ENCODE results near the gene RAB43.
"Not testable (repeated sequence)": the region's sequence is repeated elsewhere in the genome, so short reads cannot be mapped to it uniquely, and the experiment has no call there.

RAB43 gene

DNA sequence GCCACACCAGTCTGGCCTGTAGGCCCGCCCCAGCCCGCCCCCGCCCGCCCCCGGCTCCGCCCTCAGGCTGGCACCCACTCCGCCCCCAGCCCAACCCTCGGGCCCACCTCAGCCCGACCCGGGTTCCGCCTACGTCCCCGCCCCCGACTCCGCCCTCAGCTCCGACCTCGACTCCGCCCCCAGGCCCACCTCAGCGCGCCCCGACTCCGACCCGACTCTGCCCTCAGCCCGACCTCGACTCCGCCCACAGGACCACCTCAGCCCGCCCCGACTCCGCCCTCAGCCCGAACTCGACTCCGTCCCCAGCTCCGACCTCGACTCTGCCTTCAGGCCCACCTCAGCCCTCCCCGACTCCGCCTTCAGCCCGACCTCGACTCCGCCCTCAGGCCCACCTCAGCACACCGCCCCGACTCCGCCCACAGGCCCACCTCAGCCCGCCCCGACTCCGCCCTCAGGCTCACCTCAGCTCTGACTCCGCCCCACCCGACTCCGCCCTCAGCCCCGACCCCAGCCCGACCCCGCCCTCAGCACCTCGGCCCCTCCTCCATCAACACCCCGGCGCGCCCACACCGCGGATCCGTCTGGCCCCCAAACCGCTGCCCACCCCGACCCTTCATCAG lies at the start of gene RAB43:
TSS of gene RAB43 (minus strand) at position 13 of the 620 bp plus-strand sequence. CDS start 315 bp downstream, outside the sequence.
- DNase-seq = no peak

DNA sequence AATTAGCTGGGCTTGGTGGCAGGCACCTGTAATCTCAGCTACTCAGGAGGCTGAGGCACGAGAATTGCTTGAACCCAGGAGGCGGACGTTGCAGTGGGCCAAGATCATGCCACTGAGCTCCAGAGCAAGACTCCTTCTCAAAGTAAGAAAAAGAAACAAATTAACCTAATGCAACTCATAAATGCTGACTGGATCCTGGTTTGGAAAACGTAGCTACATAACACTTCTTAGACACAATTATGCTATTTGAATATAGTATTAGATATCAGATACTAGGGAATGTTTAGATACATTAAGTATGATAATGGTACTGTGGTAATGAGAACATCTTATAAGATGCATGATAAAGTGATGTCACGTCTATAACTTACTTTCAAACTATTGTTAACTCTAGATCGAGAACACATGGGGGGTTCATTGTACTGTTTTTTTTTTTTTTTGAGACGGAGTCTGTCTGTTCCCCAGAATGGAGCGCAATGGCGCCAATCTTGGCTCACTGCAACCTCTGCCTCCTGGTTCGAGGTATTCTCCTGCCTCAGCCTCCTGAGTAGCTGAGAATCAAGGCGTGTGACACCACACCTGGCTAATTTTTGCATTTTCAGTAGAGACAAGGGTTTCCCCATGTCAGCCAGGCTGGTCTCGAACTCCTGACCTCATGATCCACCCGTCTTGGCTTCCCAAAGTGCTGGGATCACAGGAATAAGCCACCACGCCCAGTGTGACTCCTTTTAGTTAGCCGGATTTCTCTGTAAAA lies 45.2 kb upstream of the RAB43 start:
- DNase-seq = no peak

DNA sequence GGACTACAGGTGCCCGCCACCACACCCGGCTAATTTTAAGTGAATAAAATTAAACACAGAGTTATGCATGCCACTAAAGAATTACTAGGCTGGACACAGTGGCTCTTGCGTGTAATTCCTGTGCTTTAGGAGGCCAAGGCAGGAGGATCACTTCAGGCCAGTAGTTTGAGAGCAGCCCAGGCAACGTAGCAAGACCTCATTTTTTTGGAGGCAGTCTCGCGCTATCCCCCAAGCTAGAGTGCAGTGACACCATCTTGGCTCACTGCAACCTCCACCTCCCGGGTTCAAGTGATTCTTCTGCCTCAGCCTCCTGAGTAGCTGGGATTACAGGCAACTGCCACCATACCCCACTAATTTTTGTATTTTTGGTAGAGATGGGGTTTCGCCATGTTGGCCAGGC lies 44.0 kb upstream of the RAB43 start:
- not testable (repeated sequence) for DNase-seq

DNA sequence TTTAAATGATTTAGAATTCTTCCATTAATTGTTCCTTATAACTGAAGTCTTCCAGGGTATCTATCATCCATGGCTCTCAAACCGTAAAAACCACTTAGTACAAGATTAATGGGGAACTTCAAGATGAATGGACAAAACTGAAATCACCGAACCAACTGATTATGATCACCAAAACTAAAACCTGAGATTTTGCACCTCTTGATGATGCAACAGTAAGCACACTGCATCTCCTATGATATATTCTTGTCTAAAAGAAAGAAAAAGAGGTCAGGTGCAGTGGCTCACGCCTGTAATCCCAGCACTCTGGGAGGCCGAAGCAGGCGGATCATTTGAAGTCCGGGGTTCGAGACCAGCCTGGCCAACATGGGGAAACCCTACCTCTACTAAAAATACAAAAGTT lies 42.9 kb upstream of the RAB43 start:
- DNase-seq = no peak

DNA sequence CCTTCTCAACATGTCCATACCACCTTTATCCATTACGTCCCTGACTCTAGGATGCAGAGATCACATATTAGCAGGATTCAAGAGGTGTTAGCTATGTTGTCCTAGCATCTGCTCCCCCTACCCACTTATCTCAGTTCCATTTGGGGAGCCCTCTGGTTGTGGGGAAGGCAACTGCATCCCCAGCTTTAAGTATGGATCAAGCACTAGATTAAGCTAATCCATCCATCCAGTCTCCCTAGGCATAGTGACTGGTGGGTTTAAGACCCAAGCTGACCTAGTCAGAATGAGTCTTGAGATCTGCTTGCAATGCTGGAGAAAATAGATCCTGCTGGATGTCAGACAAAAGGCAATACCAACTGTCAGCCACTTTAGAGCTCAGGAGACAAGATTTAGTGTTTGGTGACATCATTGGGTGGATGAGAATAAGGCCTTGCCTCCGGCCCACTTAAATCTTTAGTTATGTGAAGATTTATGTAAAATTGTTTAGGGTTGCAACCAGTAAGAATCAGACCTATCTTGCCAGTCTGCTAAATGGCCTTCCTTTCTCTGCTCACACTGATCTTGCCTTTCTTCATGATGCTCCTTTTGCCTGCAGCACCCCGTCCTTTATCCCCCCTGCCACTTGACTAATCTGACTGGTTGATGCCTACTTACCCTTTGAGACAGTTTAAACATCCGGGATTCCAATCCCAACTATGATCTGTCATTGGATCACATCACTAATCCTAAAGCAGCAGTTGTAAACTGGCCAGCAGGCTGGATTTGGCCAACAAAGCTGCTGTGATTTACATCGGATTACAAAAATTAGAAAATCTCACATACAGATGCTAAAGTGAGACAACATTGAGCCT lies 41.4 kb upstream of the RAB43 start:
- no peak for DNase-seq

DNA sequence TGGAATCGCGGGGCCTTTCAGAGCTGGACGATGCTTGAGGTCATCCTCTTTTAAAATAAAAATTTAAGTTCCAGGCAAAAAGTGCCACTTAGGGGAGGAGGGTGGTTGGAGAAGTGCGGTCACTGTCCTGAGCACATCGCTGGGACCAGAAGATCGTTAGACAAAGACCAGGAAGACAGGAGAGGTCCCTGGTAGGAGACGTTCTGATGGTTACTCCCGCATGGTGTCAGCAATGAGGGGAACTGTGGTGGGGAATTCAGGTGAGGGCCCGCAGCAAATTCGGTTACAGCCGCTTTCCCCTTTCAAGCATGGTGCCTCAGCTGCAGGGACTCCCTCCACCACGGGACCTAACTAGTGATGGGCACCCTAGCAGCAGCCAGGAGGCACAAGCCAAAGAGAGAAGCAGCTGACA lies 40.3 kb upstream of the RAB43 start:
- DNase-seq = no peak

DNA sequence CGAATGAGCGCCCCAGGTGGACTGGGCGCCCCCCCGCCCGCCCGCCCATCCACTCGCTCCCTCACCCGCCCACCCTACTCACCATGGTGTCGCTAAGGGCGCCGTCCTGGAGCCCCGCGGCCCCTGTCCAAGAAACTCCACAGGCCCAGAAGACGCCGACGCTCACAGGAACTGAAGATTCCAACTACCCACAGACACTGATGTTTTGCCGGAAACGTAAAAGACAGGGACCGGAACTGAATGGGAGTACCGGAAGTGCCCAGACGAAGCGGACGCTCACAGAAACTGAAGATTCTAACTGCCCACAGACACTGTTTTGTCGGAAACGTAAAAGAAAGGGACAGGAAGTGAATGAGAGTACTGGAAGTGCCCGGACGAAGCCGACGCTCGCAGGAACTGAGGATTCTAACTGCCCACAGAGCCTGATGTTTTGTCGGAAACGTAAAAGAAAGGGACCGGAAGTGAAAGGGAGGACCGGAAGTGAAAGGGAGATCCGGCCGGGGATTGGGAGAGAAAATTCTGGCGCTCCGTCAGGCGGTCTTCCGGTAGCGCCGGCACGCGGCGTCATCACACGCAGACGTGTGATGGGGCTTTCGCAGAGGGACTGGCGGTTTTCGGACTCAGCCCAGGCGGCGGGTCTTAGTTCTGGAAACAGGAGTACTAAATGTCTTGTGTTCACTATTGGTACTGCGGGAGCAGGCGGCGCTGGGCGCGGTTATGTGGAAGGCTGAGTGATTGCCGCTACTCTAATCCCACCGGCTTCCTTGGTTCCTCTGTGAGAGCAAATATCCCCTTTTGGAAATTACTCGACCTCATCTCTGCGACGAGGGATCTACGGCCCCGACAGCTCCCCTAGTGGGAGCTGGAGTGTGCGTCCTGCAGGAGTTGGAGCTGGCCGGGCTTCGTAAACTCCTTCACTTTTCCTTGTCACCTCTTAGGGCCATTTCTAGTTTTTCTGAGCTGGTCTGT lies 39.6 kb upstream of the RAB43 start, which contains the start of gene ISY1:
TSS of gene ISY1 (minus strand) at position 173 of the 969 bp plus-strand sequence. CDS start at position 85, 88 bp downstream.
- peak; percentile 88 for DNase-seq

DNA sequence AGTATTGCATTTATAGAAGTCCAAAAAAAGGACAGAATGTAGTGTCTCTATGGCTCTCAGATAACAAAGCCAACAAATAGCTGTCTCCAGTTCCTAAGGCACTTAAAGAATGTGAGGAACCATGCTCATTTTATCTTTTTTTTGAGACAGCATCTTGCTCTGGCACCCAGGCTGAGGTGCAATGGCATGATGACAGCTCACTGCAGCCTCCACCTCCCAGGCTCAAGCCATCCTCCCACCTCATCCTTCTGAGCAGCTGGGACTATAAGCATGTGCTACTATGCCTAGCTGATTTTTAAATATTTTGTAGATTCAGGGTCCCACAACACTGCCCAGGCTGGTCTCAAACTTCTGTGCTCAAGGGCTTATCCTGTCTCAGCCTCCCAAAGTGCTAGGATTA lies 23.2 kb upstream of the RAB43 start:
- DNase-seq = no peak

DNA sequence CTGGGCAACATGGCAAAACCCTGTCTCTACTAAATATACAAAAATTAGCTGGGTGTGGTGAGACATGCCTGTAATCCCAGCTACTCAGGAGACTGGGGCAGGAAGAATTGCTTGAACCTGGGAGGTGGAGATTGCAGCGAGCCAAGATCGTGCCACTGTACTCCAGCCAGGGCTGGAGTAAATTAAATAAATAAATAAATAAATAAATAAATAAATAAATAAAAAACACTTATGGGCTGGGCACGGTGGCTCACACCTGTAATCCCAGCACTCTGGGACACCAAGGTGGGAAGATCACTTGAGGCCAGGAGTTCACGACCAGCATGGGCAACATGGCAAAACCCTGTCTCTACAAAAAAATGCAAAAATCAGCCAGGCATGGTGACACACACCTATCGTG lies 19.4 kb upstream of the RAB43 start:
- not testable (repeated sequence) for DNase-seq

DNA sequence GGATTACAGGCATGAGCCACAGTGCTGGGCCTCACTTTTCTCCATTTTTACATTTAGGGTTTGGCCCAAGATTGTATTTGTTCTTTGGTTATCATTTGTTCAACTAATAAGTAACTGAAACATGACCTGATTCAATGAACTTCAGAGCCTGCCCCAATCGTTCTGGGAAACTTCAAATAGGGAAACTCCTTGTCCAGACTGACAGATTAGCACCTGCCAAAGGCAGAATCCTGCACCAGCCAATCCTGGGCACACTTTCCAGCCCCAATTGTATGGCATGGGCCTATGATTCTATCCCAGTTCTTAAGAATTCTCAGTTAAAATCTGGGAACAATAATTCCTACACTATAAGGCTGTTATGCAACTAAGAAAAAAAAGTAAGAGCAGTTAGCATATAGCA lies 18.3 kb upstream of the RAB43 start:
- DNase-seq = no peak

DNA sequence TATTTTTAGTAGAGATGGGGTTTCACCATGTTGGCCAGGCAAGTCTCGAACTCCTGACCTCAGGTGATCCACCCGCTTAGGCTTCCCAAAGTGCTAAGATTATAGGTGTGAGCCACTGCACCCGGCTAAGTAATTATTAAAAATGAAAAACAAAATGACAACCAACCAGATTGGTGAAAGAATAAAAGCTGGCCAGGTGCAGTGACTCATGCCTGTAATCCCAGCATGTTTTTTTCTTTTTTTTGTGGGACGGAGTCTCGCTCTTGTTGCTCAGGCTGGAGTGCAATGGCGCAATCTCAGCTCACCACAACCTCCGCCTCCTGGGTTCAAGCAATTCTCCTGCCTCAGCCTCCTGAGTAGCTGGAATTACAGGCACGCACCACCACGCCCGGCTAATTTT lies 14.7 kb upstream of the RAB43 start:
- not testable (repeated sequence) for DNase-seq

DNA sequence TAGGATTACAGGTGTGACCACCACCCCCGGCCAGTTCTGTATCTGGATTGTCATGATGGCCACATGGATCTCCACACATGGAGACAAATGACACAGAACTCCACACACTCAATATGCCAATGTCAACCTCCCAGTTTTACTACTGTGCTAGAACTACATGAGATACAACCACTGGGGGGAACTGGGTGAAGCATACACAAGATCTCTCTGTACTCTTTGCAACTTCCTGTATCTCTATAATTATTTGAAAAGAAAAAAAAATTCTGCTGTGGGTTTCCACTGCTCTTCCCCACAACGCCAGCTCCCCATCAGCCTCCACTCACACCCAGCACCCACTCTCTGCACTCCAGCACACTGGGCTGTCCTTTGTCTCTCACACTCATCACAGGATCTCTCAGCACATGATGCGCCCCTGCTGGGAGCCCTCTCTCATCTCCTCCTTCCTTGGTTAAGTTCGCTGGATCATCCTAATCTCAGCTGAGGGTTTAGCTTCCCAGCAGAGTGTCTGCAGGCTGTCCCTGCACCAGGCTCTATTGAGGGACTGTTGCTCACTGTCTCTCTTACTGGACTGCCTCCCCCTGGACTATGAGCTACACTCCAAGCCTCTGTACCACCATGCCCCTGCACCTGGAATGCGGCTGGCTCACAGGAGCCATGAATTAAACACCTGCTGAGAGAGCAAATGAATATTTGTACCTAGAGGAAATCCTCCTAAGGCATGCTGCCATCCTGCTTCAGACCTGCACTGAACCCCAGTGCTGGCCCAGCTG lies 10.7 kb upstream of the RAB43 start:
- DNase-seq = no peak

DNA sequence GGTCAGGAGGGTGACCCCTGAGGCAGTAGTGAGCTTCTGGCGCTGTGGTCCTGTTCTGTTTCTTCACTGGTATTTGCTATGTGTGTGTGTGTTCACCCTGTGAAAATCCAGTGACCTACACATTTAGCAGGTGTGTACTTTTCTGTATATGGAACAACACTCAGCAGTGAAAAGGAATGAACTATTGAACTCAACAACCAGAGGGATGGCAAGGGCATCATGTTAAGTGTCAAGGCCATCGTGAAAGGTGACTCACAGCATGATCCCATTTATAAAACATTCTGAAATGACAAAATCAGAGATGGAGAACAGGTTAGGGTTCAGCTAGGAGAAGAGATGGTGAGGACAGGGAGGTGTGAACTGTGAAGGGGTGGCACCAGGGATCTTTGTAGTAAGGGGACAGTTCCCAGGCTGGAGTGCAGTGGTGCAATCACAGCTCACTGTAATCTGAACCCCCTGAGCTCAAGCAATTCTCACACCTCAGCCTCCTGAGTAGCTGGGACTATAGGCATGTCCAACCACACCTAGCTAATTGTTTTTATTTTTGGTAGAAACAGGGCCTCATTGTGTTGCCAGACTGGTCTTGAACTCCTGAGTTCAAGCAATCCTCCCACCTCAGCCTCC lies 10.0 kb upstream of the RAB43 start:
- DNase-seq = no peak

DNA sequence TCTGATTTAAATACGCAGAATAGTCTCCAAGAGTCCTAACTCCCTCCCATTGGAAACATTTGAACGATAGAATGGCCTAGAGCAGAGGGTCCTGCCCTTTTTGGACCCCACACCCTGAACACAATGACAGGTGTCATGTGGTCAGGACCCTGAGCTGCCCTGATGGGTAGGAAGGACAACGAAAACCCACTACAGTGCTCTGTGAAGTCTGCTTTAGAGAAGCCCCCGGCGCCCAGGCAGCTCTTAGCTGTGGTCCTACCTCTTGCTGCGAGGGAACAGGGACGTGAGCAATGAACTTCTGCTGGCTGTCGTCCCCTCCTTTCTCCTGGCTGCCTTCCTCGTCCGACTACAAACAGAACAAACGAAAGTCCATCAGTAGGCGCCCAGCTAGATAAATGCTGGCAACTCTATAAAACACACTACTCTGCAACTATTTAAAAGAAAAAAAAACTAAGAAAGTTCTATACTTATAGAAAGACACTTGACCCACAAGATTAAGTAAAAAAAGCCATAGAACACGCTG lies 8.7 kb upstream of the RAB43 start:
- DNase-seq = no peak

DNA sequence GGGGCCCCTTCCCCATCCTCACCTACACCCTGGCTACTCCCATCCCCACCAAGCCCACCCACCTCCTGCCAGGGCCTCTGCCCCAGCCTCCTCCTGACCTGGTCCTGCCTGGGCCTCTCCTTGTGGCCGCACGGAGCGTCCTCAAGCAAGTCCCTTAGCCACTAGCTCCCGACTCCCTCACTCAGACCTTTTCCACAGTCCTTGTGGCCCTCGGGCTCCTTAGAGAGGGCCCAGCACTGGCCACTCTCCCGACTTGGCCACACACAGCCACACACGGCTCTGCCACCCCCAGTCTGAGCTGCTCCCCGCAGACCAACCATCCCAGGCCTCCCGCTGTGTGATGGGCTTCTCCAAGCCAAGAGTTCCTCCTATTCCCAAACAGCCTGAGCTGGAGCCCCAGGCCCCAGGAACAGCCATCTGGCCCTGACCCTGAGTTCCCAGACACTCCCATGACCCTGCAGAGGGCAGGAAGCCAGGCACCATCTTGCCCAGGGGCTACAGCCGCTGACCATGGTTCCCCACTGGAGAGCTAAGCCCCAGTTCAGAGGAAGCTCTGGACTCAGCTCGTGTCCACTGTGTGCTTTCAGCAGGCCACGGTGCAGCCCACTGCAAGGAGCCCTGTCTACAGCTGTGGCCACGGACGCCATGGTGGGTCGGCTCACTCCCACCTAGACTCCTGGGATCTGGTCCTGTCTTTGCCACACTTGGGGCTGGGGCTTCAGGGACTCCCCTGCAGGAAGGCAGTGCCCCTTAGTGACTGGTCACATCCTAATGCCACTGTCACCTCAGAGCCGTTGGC lies 7.0 kb upstream of the RAB43 start:
- DNase-seq = no peak

DNA sequence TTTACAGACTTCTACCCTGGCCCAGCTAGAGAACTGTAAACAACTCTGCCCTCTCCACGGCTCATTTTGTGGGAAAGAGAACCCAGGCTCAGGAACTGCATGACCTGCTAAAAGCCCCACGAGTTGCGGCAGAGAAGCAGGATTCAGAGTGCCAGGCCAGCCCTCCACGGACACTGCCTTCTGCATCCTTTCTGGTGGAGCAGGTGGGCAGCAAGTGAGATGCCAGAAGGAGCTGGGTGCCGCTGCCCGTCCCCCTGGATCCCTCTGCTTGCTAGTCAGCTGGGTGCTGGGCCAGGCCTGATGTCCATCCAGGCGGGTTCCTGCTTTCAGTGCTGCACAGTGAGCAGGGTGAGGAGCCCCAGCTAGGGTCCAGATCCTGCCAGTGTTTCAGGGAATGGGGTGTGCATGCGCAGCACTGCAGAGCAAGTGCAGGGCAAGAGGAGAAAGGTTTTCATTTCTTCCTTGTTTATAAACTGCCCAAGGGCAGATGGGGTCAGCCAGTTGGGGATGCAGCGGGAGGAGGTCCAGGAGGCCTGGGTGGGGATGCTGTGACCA lies 5.2 kb upstream of the RAB43 start:
- no peak for DNase-seq

DNA sequence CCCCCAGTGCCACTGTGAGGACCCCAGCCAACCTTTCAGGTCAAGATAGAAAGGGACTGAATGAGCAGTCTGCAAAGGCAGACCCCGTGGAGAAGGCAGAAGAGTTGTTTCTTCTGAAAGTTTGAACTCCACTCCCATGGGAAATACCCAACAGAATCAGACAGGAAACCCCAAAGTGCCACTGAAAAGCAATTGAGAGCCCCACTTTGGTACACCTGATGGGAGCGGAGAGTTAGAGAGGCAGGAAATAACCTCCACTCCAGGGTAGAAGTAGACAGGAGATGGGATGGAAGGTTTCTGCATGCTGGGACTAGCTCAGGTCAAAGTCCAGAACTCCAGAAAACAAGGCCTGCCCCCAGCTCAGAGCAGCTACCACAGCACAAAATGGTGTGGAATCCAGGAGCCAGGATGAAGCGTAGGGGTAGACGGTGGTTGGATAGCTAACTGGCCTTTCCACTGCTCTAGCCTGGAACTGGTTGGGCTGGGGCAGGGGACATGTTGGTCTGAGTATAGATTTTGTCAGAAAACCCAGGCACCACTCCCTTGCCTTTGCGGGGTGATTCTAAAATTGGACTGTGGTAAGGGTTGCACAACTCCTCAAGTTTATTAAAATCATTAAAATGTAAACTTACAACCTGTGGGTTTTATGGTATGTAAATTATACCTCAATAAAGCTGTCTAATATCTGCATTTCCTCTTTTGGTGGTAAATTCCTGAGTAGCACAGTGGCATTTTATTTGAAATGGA lies 1.9 kb upstream of the RAB43 start:
- peak; percentile 15 for DNase-seq

DNA sequence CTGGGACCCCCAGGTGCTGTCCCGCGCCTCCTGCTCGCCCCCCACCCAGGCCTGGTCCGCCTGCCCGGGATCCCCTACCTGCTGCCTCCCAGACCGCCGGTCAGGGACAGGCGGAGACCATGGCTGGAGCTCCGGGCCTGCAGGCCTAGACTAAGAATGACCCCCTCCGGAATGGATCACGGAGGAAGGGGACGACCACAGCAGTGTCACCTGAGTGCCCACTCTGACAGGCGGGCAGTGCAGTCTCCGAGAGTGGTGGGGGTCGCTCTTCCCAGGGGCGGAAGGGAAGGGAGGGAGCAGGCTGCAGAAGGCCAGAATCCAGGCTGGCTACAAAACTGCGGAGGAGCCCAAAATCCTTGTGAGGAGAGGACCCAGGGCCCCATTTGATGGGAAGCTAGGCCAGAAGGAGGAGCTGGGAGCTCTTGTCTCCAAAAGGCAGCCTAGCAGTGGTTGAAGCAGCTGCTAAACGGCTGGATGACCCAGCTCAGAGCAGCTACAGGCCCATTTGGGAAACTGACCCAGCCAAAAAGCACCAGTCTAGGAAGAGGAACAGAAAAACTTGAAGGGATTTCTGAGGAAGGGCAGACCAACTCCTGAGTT lies 908 bp upstream of the RAB43 start:
- no peak for DNase-seq
